ENCODE measurements around the gene CYP2W1.

Gene CYP2W1

GRCh38 chr7:1022356-1022755 lies 39.4 kb downstream of the CYP2W1 start:
- TF ChIP-seq, protein P1, sequence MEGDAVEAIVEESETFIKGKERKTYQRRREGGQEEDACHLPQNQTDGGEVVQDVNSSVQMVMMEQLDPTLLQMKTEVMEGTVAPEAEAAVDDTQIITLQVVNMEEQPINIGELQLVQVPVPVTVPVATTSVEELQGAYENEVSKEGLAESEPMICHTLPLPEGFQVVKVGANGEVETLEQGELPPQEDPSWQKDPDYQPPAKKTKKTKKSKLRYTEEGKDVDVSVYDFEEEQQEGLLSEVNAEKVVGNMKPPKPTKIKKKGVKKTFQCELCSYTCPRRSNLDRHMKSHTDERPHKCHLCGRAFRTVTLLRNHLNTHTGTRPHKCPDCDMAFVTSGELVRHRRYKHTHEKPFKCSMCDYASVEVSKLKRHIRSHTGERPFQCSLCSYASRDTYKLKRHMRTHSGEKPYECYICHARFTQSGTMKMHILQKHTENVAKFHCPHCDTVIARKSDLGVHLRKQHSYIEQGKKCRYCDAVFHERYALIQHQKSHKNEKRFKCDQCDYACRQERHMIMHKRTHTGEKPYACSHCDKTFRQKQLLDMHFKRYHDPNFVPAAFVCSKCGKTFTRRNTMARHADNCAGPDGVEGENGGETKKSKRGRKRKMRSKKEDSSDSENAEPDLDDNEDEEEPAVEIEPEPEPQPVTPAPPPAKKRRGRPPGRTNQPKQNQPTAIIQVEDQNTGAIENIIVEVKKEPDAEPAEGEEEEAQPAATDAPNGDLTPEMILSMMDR (IDR thresholded peaks at IDR 0.05; ENCODE audit: low read depth, low read length, missing control alignments): no peak
- DNase-seq (ENCODE audit: low read depth): no peak
- no peak overlapping the region for H3K4me3 ChIP-seq (ENCODE audit: low read depth, low read length)
- in situ Hi-C loops (cut with HindIII; ENCODE audit: low sequenced_read_pairs): no loop called here

- TF ChIP-seq, protein P1 (IDR thresholded peaks at IDR 0.05; ENCODE audit: low read depth, low read length, missing control alignments): no peak
- H3K4me3 ChIP-seq (ENCODE audit: low read depth, low read length): no peak overlapping the region
- in situ Hi-C loops (cut with HindIII; ENCODE audit: low sequenced_read_pairs): no loop called here
- no peak for DNase-seq (ENCODE audit: low read depth)
These were observed 40.0 kb downstream of the CYP2W1 start for GRCh38 chr7:1022801-1023465.

DNA sequence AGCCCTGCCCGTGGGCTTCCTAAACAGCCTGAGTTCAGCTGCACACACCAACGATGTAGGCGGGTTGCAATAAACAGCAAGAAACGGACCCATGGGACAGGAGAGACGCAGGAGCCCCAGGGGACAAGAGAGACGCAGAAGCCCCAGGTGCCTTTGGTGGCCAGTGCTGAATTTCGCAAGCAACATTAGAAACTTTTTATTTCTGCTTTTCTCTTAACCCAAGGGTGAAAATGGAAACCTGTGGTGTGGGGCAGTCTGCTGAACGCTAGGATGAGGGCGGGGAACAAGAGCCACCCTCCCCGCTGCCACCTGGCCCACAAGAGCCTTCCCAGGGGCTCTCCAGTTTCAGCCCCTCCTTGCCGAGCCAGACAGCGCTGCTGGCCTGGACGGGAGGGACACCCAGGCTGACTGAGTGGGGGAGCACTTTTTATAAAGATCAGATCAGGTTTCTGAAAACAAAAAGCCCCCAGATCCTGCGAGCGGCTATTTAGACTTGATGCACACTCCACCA lies 41.4 kb downstream of the CYP2W1 start:
- in situ Hi-C loops (cut with HindIII; ENCODE audit: low sequenced_read_pairs): no loop called here
- DNase-seq (ENCODE audit: low read depth): no peak
- no peak overlapping the region for H3K4me3 ChIP-seq (ENCODE audit: low read depth, low read length)
- TF ChIP-seq, protein P1 (IDR thresholded peaks at IDR 0.05; ENCODE audit: low read depth, low read length, missing control alignments): no peak

- no peak overlapping the region for H3K4me3 ChIP-seq (ENCODE audit: low read depth, low read length)
- in situ Hi-C loops (cut with HindIII; ENCODE audit: low sequenced_read_pairs): no loop called here
- DNase-seq (ENCODE audit: low read depth): no peak
- TF ChIP-seq, protein P1 (IDR thresholded peaks at IDR 0.05; ENCODE audit: low read depth, low read length, missing control alignments): no peak
These were observed 42.1 kb downstream of the CYP2W1 start for GRCh38 chr7:1024876-1025742.

GRCh38 chr7:1025743-1026581 lies 43.0 kb downstream of the CYP2W1 start:
- in situ Hi-C loops (cut with HindIII; ENCODE audit: low sequenced_read_pairs): no loop called here
- H3K4me3 ChIP-seq (ENCODE audit: low read depth, low read length): no peak overlapping the region
- TF ChIP-seq, protein P1 (IDR thresholded peaks at IDR 0.05; ENCODE audit: low read depth, low read length, missing control alignments): no peak
- no peak for DNase-seq (ENCODE audit: low read depth)

GRCh38 chr7:1026721-1027161 lies 43.8 kb downstream of the CYP2W1 start:
- in situ Hi-C loops (cut with HindIII; ENCODE audit: low sequenced_read_pairs): no loop called here
- TF ChIP-seq, protein P1 (IDR thresholded peaks at IDR 0.05; ENCODE audit: low read depth, low read length, missing control alignments): no peak
- no peak for DNase-seq (ENCODE audit: low read depth)
- peak overlapping the region; percentile 62 for H3K4me3 ChIP-seq (ENCODE audit: low read depth, low read length)

Measured in astrocyte of the cerebellum (primary cell).